ENCODE results near the gene CYP24A1. TPM values are rescaled to one million over a fixed set of nuclear protein-coding genes. Genes with fewer than 3 reads are reported as not detected.

CYP24A1 gene
- total and polyA plus RNA-seq, 2 of the 13 experiments (the other 11 are each of a cell fraction or from before 2014, with no cell fraction given) = 9.4 to 32.7 TPM

GRCh38 chr20:54207743-54208547 is 34.2 kb upstream of the CYP24A1 start, which contains the start of gene PFDN4 (continued):
- TF ChIP-seq DDIT3 (CRISPR knock-in tag; IDR thresholded peaks at IDR 0.05) = 0 out of 2 replicates have a peak, but pooled peaks have one; percentile 50
- TF ChIP-seq PRDM10 (CRISPR knock-in tag; IDR thresholded peaks at IDR 0.05; ENCODE audit: low read depth) = peak; percentile 99
- TF ChIP-seq NFE2L1 (CRISPR knock-in tag; IDR thresholded peaks at IDR 0.05; ENCODE audit: borderline replicate concordance) = no peak
- peak; percentile 91 for TF ChIP-seq ZNF205 (CRISPR knock-in tag; IDR thresholded peaks at IDR 0.05)
- TF ChIP-seq POLR2AphosphoS2 (IDR thresholded peaks at IDR 0.05; ENCODE audit: low read depth, low read length) = no peak
- peak; percentile 31; the same call in 1 of the 2 replicates for TF ChIP-seq ZNF281 (CRISPR knock-in tag; IDR thresholded peaks at IDR 0.05; ENCODE audit: borderline replicate concordance)
- TF ChIP-seq ZNF510 (CRISPR knock-in tag; IDR thresholded peaks at IDR 0.05; ENCODE audit: low read depth) = peak; percentile 78; the same call in 1 of the 2 replicates
- TF ChIP-seq ZNF556 (CRISPR knock-in tag; IDR thresholded peaks at IDR 0.05; ENCODE audit: borderline replicate concordance) = 0 out of 2 replicates have a peak, but pooled peaks have one; percentile 84
- TF ChIP-seq TFDP1 (CRISPR knock-in tag; IDR thresholded peaks at IDR 0.05; ENCODE audit: borderline replicate concordance) = peak; percentile 68; the same call in 1 of the 2 replicates
- no peak for TF ChIP-seq ZNF720 (CRISPR knock-in tag; IDR thresholded peaks at IDR 0.05)
- TF ChIP-seq FOXO1 (CRISPR knock-in tag; IDR thresholded peaks at IDR 0.05) = peak; percentile 97
- TF ChIP-seq MIXL1 (CRISPR knock-in tag; IDR thresholded peaks at IDR 0.05) = peak; percentile 99
- TF ChIP-seq ARID5B (CRISPR knock-in tag; IDR thresholded peaks at IDR 0.05) = peak; percentile 89
- no peak; the same call in 1 of the 2 replicates for TF ChIP-seq ADNP (CRISPR knock-in tag; IDR thresholded peaks at IDR 0.05)
- TF ChIP-seq TCF7 (IDR thresholded peaks at IDR 0.05; ENCODE audit: low read depth) = peak; percentile 88
- peak; percentile 87 for TF ChIP-seq ZNF709 (CRISPR knock-in tag; IDR thresholded peaks at IDR 0.05)
